VCaP (cell line): ENCODE results near the gene NR2F1.

Experiments
- H3K27ac ChIP-seq: fragments of 450-650 bp; 2 replicates; pipeline ENCODE4 v1.5.1; 2017
- CTCF ChIP-seq: fragments of 450-650 bp; conservative IDR thresholded peaks from 2 replicates; pipeline ENCODE4 v1.5.1; 2017; ENCODE audit warnings: mild to moderate bottlenecking, moderate library complexity

NR2F1 gene

GRCh38 chr5:93586736-93587596, 3.9 kb downstream of the NR2F1 start:
- TF ChIP-seq CTCF = no peak
- H3K27ac ChIP-seq = no peak overlapping the region

- H3K27ac ChIP-seq = no peak overlapping the region
- no peak for TF ChIP-seq CTCF
Measured at GRCh38 chr5:93587597-93588351, 4.8 kb downstream of the NR2F1 start.

- no peak overlapping the region for H3K27ac ChIP-seq
- TF ChIP-seq CTCF = no peak
Measured at GRCh38 chr5:93588352-93589151, 5.5 kb downstream of the NR2F1 start.

- no peak overlapping the region for H3K27ac ChIP-seq
- no peak for TF ChIP-seq CTCF
Measured at GRCh38 chr5:93589152-93589828, 6.3 kb downstream of the NR2F1 start.

- TF ChIP-seq CTCF = no peak
- no peak overlapping the region for H3K27ac ChIP-seq
Measured at GRCh38 chr5:93589829-93590215, 6.8 kb downstream of the NR2F1 start.

- H3K27ac ChIP-seq = no peak overlapping the region
- no peak for TF ChIP-seq CTCF
Measured at GRCh38 chr5:93590493-93590892, 7.5 kb downstream of the NR2F1 start.
